A673 (cell line): ENCODE measurements around the gene RP2. TPM values are rescaled to one million over a fixed set of nuclear protein-coding genes. Genes with fewer than 3 reads are reported as not detected.

Experiments
- BruUV-seq: library from RNA; stranded (reverse); fragments of 400-500 nt; replicated peaks from 2 replicates; lab custom pipeline; 2021; lab: Mats Ljungman, UMichigan
- CTCF ChIA-PET: fragments of 300-600 bp; sonication (Branson Sonifier 250); formaldehyde crosslinking; loops from one replicate; lab custom pipeline; 2022; ENCODE audit warnings: antibody characterized with exemption; lab: Charles Lee
- POLR2A ChIA-PET: fragments of 300-600 bp; sonication (Branson Sonifier 250); formaldehyde crosslinking; loops from one replicate; lab custom pipeline; 2022; ENCODE audit warnings: antibody characterized with exemption; ENCODE audit not compliant: low non-redundant PET; lab: Charles Lee
- DNase-seq: peaks from one replicate; pipeline ENCODE4 v3.0.0-alpha.2; 2015; ENCODE audit warnings: low spot score
- H3K27ac ChIP-seq: fragments of 200-600 bp; sonication (generic); 2 replicates; pipeline ENCODE4 v1.5.1; 2016; ENCODE audit warnings: mixed run types, low read depth, mild to moderate bottlenecking, mixed read lengths, antibody characterized with exemption, low read length; ENCODE audit not compliant: poor library complexity, severe bottlenecking
- H3K27me3 ChIP-seq: fragments of 200-600 bp; sonication (generic); replicated peaks from 2 replicates; pipeline ENCODE4 v1.6.1; 2017; ENCODE audit warnings: mixed run types, low read depth, mild to moderate bottlenecking, mixed read lengths, antibody characterized with exemption, low read length; ENCODE audit not compliant: insufficient read depth, poor library complexity
- H3K36me3 ChIP-seq: fragments of 200-600 bp; sonication (generic); 2 replicates; pipeline ENCODE4 v1.6.1; 2016; ENCODE audit warnings: mixed run types, mild to moderate bottlenecking, mixed read lengths, antibody characterized with exemption, low read length; ENCODE audit not compliant: insufficient read depth, poor library complexity, severe bottlenecking
- H3K4me1 ChIP-seq: fragments of 200-600 bp; sonication (generic); 2 replicates; pipeline ENCODE4 v1.6.1; 2017; ENCODE audit warnings: mixed run types, mild to moderate bottlenecking, mixed read lengths, antibody characterized with exemption, low read length; ENCODE audit not compliant: insufficient read depth, poor library complexity, severe bottlenecking
- H3K4me3 ChIP-seq: fragments of 200-600 bp; sonication (generic); 2 replicates; pipeline ENCODE4 v1.5.1; 2016; ENCODE audit warnings: low read depth, mixed run types, mild to moderate bottlenecking, mixed read lengths, low read length; ENCODE audit not compliant: poor library complexity, severe bottlenecking
- H3K9me3 ChIP-seq: fragments of 200-600 bp; sonication (generic); 2 replicates; pipeline ENCODE4 v1.6.1; 2016; ENCODE audit warnings: mixed run types, low read depth, mild to moderate bottlenecking, mixed read lengths, antibody characterized with exemption, low read length; ENCODE audit not compliant: poor library complexity, severe bottlenecking
- EZH2 ChIP-seq: fragments of 200-600 bp; sonication (generic); IDR thresholded peaks from 2 replicates; pipeline ENCODE4 v1.6.1; 2017; ENCODE audit warnings: borderline replicate concordance, low read depth, mild to moderate bottlenecking, mixed read lengths, antibody characterized with exemption, low read length; ENCODE audit not compliant: poor library complexity, severe bottlenecking
- intact Hi-C: fragments of 100-400 bp; cut with micrococcal nuclease; formaldehyde crosslinking; loops from one replicate; pipeline ENCODE4 v1.10.0; 2022; ENCODE audit not compliant: unreplicated experiment
- total RNA-seq: library from RNA; stranded (reverse); gene quantifications from 2 replicates; pipeline ENCODE4 v1.2.3, GENCODE V29; 2021
- TF ChIP-seq, protein P1 (sequence below): fragments of 300-800, 200-600 bp; sonication (generic); conservative IDR thresholded peaks from 2 replicates; pipeline ENCODE4 v1.5.1; 2017; ENCODE audit warnings: low read depth, mild to moderate bottlenecking, antibody characterized with exemption, low read length, moderate library complexity, mixed read lengths

The RP2 gene
- total RNA-seq, 1 experiment from 2014 or later, result 24.7 TPM

DNA sequence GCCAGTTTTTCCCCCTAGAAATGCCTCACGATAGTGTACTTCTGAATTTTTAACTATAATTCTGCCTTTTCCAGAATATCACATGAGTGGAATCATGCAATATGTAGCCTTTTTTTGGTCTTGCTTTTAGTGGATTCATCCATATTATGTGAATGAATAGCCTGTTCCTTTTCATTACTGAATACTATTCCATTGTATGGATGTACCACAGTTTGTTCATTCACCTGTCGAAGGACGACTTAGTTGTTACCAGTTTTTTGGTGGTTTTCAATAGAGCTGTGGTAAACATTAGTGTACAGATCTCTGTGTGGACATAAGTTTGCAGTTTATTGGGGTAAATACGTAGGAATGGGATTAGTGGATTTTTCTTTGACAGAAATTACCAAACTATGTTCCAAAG, 83.4 kb downstream of the RP2 start:
- peaks cover 7% of the 10 kb centered on the region for H3K9me3 ChIP-seq
- no TSS peak for BruUV-seq
- POLR2A ChIA-PET, result no interaction called here
- H3K4me3 ChIP-seq, result no peak overlapping the region
- no peaks in the 10 kb centered on the region for H3K36me3 ChIP-seq
- DNase-seq, result no peak
- no peaks in the 10 kb centered on the region for H3K4me1 ChIP-seq
- CTCF ChIA-PET, result no interaction called here
- H3K27me3 ChIP-seq, result no peaks in the 10 kb centered on the region
- no peak for TF ChIP-seq EZH2
- TF ChIP-seq, protein P1, sequence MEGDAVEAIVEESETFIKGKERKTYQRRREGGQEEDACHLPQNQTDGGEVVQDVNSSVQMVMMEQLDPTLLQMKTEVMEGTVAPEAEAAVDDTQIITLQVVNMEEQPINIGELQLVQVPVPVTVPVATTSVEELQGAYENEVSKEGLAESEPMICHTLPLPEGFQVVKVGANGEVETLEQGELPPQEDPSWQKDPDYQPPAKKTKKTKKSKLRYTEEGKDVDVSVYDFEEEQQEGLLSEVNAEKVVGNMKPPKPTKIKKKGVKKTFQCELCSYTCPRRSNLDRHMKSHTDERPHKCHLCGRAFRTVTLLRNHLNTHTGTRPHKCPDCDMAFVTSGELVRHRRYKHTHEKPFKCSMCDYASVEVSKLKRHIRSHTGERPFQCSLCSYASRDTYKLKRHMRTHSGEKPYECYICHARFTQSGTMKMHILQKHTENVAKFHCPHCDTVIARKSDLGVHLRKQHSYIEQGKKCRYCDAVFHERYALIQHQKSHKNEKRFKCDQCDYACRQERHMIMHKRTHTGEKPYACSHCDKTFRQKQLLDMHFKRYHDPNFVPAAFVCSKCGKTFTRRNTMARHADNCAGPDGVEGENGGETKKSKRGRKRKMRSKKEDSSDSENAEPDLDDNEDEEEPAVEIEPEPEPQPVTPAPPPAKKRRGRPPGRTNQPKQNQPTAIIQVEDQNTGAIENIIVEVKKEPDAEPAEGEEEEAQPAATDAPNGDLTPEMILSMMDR, result no peak
- intact Hi-C loops, result no loop called here
- H3K27ac ChIP-seq, result no peak overlapping the region

DNA sequence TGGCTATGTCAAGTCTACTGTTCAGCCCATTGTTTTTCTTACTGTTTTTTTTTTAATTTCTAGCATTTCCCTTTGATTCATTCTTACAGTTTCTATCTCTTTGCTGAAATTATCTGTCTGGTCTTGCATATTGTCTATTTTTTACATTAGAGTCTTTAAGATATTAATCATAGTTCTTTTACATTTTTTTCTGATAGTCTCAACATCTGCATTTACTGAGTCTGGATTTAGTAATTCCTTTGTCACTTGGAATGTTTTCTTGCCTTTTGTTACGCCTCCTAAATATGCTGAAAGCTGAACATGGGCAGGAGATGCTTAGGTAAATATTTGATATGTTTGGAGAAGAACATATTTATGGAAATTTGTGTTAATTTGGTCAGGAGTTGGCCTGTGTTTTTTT, 85.8 kb downstream of the RP2 start:
- H3K36me3 ChIP-seq, result no peaks in the 10 kb centered on the region
- DNase-seq, result no peak
- H3K9me3 ChIP-seq, result peaks cover 7% of the 10 kb centered on the region
- no peaks in the 10 kb centered on the region for H3K27me3 ChIP-seq
- no peak overlapping the region for H3K27ac ChIP-seq
- intact Hi-C loops, result no loop called here
- TF ChIP-seq, protein P1, result no peak
- TF ChIP-seq EZH2, result no peak
- no TSS peak for BruUV-seq
- ChIA-PET CTCF (no interaction called here), POLR2A (no interaction called here)
- H3K4me3 ChIP-seq, result no peak overlapping the region
- H3K4me1 ChIP-seq, result no peaks in the 10 kb centered on the region

DNA sequence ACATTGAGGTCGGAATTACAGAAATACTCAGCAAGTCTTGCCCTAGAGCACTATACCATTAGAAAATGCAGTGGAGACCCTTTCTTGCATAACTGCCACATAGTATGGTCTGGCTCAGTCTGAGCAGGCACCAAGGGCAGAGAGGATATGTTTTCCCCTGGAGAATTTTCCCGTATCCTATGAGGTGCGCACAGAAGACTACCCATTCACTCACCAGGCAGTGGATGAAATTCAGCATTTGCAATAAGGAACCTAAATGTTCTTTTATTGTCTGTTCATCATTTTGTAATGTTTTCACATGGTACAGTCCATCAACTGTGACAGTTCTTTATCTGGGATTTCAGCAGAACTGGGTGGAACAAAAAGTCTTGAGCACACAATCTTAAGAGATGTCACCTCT, 90.9 kb downstream of the RP2 start:
- no peak overlapping the region for H3K27ac ChIP-seq
- H3K27me3 ChIP-seq, result no peaks in the 10 kb centered on the region
- no peaks in the 10 kb centered on the region for H3K36me3 ChIP-seq
- no peaks in the 10 kb centered on the region for H3K9me3 ChIP-seq
- DNase-seq, result no peak
- H3K4me3 ChIP-seq, result no peak overlapping the region
- intact Hi-C loops, result no loop called here
- ChIA-PET POLR2A (no interaction called here), CTCF (no interaction called here)
- BruUV-seq, result no TSS peak
- TF ChIP-seq, protein P1, result no peak
- TF ChIP-seq EZH2, result no peak
- H3K4me1 ChIP-seq, result peaks cover 7% of the 10 kb centered on the region
